GM23338 (cell line): ENCODE data around the gene KRTAP9-9.
"Not testable (repeated sequence)": the region's sequence is repeated elsewhere in the genome, so short reads cannot be mapped to it uniquely, and the experiment has no call there.

Experiments used
- EZH2 ChIP-seq: fragments of 200-600 bp; sonication (generic); IDR thresholded peaks from one replicate; pipeline ENCODE4 v1.8.0; 2017; ENCODE audit warnings: antibody characterized with exemption, mild to moderate bottlenecking, low read depth; ENCODE audit not compliant: unreplicated experiment
- EZH2phosphoT487 ChIP-seq: fragments of 200-600 bp; sonication (generic); IDR thresholded peaks from one replicate; pipeline ENCODE4 v1.8.1; 2018; ENCODE audit warnings: antibody characterized with exemption; ENCODE audit not compliant: unreplicated experiment
- POLR2AphosphoS5 ChIP-seq: IDR thresholded peaks from 2 replicates; pipeline ENCODE4 v1.6.1; 2016; ENCODE audit warnings: antibody characterized with exemption, low read depth
- TF ChIP-seq, protein P1 (sequence below), 2 experiments: fragments of 200-600 bp in 1 of 2; sonication (generic) in 1 of 2; conservative IDR thresholded peaks; 2 replicates each; pipeline versions ENCODE4 v1.5.1 to v1.6.1; 2016 to 2017; ENCODE audit warnings: antibody characterized with exemption in 2 of 2, low read depth in 2 of 2, mild to moderate bottlenecking in 2 of 2, moderate library complexity in 1 of 2

DNA sequence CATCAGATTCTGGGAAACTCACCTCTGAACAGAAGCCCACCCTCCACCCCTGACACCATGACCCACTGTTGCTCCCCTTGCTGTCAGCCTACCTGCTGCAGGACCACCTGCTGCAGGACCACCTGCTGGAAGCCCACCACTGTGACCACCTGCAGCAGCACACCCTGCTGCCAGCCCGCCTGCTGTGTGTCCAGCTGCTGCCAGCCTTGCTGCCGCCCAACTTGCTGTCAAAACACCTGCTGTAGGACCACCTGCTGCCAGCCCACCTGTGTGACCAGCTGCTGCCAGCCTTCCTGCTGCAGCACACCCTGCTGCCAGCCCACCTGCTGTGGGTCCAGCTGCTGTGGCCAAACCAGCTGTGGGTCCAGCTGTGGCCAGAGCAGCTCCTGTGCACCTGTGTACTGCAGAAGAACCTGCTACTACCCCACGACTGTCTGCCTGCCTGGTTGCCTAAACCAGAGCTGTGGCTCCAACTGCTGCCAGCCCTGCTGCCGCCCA is 28.5 kb upstream of the KRTAP9-9 start, which contains the start of gene KRTAP9-2:
- not testable (repeated sequence) for TF ChIP-seq EZH2, POLR2AphosphoS5, EZH2phosphoT487
- TF ChIP-seq, protein P1, sequence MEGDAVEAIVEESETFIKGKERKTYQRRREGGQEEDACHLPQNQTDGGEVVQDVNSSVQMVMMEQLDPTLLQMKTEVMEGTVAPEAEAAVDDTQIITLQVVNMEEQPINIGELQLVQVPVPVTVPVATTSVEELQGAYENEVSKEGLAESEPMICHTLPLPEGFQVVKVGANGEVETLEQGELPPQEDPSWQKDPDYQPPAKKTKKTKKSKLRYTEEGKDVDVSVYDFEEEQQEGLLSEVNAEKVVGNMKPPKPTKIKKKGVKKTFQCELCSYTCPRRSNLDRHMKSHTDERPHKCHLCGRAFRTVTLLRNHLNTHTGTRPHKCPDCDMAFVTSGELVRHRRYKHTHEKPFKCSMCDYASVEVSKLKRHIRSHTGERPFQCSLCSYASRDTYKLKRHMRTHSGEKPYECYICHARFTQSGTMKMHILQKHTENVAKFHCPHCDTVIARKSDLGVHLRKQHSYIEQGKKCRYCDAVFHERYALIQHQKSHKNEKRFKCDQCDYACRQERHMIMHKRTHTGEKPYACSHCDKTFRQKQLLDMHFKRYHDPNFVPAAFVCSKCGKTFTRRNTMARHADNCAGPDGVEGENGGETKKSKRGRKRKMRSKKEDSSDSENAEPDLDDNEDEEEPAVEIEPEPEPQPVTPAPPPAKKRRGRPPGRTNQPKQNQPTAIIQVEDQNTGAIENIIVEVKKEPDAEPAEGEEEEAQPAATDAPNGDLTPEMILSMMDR (conservative IDR thresholded peaks at IDR 0.05; ENCODE audit: low read depth in 2 of 2), result not testable (repeated sequence)
